Right lung (tissue), 10 donors: ENCODE data around the gene SLC66A3. TPM values are rescaled to one million over a fixed set of nuclear protein-coding genes. Genes with fewer than 3 reads are reported as not detected.

Source experiments
- DNase-seq, 2 donors: peaks; one replicate each; pipeline ENCODE4 v3.0.0-alpha.2; 2013
- long read RNA-seq, 8 donors: transcript quantifications; one replicate each; lab custom pipeline, GENCODE V29; 2026
- polyA plus RNA-seq, 5 donors: library from polyadenylated mRNA; unstranded; fragments of 120-200 nt; gene quantifications; one replicate each; pipeline versions ENCODE4 v1.2.1 to v1.2.3, GENCODE V29; 2013; ENCODE audit warnings: inconsistent platforms in 1 of 5, low replicate concordance in 1 of 5; ENCODE audit not compliant: insufficient read length in 5 of 5, insufficient read depth in 1 of 5

Gene SLC66A3
- polyA plus RNA-seq: 10 to 100 TPM; 23.0 to 34.7 (median 26.3) TPM
- long read RNA-seq, donor 1, transcript PQLC3-201 (7 exons, 1,830 nt): major isoform, 12 of 27 reads
- long read RNA-seq, donor 1, partial matches to known transcripts: 6 of 27 reads
- long read RNA-seq, donor 1, other reads (novel, unspliced or antisense): 0 of 27 reads
- long read RNA-seq, donor 2, transcript PQLC3-201 (7 exons, 1,830 nt): major isoform, 5 of 6 reads
- long read RNA-seq, donor 2, partial matches to known transcripts: 0 of 6 reads
- long read RNA-seq, donor 2, other reads (novel, unspliced or antisense): 0 of 6 reads
- long read RNA-seq, donor 3, transcript PQLC3-201 (7 exons, 1,830 nt): major isoform, 8 of 13 reads
- long read RNA-seq, donor 3, partial matches to known transcripts: 0 of 13 reads
- long read RNA-seq, donor 3, other reads (novel, unspliced or antisense): 0 of 13 reads
- long read RNA-seq, donor 4, transcript PQLC3-201 (7 exons, 1,830 nt): major isoform, 5 of 8 reads
- long read RNA-seq, donor 4, partial matches to known transcripts: 0 of 8 reads
- long read RNA-seq, donor 4, other reads (novel, unspliced or antisense): 0 of 8 reads
- long read RNA-seq, donor 5, transcript PQLC3-201 (7 exons, 1,830 nt): major isoform, 8 of 10 reads
- long read RNA-seq, donor 5, partial matches to known transcripts: 0 of 10 reads
- long read RNA-seq, donor 5, other reads (novel, unspliced or antisense): 0 of 10 reads
- long read RNA-seq, donor 6, transcript PQLC3-201 (7 exons, 1,830 nt): major isoform, 9 of 19 reads
- long read RNA-seq, donor 6, partial matches to known transcripts: 8 of 19 reads
- long read RNA-seq, donor 6, other reads (novel, unspliced or antisense): 0 of 19 reads
- long read RNA-seq, donor 7, transcript PQLC3-201 (7 exons, 1,830 nt): major isoform, 10 of 12 reads
- long read RNA-seq, donor 7, partial matches to known transcripts: 0 of 12 reads
- long read RNA-seq, donor 7, other reads (novel, unspliced or antisense): 0 of 12 reads
- long read RNA-seq, donor 8, partial matches to known transcripts: 0 of 3 reads
- long read RNA-seq, donor 8, other reads (novel, unspliced or antisense): 0 of 3 reads

DNA sequence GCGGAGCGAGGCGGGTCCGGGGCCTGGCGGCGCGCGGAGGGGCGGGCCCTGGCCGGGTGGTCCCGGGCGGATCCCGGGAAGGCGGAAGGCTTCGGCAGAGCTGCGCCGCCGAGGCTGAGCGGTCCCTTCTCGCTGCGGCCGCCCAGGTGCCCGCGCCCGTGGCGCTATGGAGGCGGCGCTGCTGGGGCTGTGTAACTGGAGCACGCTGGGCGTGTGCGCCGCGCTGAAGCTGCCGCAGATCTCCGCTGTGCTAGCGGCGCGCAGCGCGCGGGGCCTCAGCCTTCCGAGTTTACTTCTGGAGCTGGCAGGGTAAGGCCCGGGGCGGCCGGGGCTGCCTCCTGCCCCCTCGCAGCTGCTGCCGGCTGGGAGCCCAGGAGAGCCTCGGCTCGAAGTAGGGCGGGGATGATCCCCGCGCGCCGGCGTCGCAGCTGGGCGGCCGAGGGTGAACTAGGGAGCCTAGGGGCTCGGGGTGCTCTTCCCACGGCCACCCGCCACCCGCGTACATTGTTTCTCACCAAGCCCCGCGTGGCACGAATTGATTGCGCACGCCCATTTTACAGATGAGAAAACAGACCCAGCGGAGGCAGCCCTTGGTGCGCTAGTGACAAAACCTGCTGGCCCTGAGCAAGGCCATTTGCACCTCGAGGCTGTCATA is at the start of gene SLC66A3:
TSS of gene SLC66A3 (plus strand) at position 87 of the 655 bp plus-strand sequence. CDS start at position 167, 80 bp downstream.
- peak; percentile 90 to 91 for DNase-seq

DNA sequence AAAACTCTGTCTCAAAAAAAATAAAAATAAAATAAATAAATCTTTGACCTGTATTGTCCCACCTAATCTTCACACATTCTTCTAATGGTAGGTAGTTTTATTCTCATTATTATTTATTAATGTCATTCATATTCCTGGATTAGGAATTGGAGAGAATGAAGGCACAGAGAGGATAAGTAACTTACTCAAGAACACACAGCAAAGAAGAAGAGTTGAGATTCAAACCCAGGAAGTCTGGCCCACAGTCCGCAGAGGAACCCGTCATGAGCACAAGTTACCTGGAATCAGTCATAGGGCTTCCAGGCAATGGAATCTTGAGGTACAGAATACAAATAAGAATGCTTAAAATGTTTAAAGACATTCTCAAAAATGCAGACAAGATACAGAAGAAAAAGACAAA is 46.3 kb upstream of the SLC66A3 start:
- DNase-seq: no peak

DNA sequence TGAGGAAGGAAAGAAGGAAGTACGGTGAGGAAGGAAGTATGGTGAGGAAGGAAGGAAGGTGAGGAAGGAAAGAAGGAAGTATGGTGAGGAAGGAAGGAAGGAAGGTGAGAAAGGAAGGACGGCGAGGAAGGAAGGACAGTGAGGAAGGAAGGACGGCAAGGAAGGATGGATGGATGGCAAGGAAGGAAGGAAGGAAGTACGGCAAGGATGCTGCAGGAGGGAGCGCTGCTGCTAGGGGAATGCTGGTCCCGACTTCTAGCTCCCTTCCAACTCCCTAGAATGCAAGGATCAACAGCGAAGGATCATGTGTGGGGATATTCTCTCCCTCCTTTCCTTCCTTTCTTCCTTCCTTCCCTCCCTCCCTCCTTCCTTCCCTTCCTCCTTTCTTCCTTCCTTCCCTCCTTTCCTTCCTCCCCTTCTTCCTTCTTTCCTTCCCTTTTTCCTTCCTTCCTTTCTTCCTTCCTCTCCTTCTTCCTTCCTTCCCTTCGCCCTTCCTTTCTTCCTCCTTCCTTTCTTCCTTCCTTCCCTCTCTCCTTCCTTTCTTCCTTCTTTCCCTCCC is 42.3 kb upstream of the SLC66A3 start:
- DNase-seq: no peak

DNA sequence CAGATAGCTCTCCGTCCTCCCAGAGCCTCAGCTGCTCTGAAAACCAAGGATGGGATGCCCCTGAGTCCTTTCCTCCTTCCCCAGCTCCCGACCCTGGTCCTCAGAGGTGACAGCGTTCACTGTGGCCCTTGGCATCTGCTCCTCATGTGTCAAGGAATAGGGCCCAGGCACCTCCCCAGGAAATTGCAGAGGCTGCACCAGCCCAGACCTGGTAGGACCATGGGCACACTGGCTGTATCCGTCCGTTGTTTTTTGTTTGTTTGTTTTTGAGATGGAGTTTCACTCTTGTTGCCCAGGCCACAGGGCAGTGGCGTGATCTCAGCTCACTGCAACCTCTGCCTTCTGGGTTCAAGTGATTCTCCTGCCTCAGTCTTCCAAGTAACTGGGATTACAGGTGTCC is 37.5 kb upstream of the SLC66A3 start:
- DNase-seq: no peak

DNA sequence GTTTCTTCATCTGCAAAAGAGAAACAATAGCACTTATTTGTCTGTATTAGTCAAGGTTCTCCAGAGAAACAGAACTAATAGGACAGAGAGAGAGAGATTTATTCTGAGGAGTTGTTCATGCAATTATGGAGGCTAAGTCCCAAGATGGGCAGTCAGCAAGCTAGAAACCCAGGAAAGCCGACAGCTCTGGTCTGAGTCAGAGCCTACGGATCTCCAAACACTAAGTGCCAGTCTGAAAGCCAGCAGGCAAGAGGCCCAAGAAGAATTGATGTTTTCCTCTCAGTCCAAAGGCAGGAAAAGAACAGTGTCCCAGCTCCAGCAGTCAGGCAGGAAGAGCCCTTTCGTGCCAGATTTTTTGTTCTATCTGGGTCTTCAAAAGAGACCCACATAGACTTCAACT is 36.5 kb upstream of the SLC66A3 start:
- DNase-seq: no peak

DNA sequence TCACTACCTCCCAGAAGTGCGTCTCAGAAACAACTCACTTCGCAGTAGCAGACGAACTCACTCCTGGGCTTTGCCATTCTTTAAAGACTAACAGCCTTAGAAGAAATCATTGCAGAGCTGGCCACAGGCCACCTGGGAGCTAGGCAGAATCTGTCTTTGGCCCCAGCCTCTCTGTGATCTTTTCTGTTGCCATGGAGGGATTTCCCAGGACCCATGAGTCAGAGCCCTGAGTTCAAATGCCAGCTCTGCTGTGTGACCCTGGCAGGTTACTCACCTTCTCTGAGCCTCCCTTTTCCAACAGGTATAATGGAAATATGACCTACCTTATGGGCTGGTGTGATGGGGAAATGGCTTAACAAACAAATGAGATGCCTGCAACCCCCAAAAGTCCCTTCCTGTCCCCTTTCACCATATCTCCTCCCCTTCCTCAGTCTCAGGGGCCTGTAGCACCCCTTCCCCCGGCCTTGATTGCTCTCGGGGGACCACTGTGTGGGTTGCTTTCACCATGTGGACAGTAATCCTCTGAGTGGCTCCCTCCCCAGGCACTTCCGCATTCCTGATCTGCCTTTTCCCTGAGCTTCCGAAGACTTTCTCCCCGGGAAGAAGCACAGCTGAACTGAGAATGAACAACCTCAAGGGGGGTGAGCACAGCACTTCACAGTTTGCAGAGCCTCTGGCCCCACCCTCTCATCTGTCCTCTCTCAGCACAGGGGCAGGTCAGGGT is 34.0 kb upstream of the SLC66A3 start:
- no peak for DNase-seq

DNA sequence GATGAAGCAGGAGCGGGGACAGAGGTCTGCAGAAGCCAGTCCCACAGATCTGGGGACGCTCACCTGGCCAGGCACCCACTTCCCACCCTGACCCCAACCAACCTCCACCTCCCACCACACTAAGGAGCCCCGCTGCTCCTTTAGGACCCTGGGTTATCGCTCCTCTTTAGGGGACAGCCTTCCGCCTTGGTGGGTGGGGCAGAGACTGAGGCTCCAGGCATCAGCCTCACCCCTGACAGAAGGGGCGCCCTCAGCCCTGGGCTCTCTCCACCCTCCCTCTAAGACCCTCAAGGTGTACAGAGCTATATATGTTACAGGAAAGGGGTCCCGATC is 33.5 kb upstream of the SLC66A3 start:
- no peak for DNase-seq

DNA sequence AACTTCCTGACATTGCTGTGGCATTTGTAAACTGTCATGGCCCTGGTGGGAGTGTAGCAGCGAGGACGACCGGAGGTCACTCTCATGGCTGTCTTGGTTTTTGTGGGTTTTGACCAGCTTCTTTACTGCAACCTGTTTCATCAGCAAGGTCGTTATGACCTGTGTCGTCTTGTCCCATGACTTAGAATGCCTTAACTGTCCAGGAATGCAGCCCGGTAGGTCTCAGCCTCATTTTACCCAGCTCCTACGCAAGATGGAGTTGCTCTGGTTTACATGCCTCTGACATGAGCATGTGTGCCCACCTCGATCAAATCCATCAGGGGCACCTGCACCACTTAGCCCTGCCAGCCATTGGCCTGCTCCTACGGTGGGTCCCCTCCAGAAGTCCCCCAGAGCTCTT is 32.9 kb upstream of the SLC66A3 start:
- no peak for DNase-seq

DNA sequence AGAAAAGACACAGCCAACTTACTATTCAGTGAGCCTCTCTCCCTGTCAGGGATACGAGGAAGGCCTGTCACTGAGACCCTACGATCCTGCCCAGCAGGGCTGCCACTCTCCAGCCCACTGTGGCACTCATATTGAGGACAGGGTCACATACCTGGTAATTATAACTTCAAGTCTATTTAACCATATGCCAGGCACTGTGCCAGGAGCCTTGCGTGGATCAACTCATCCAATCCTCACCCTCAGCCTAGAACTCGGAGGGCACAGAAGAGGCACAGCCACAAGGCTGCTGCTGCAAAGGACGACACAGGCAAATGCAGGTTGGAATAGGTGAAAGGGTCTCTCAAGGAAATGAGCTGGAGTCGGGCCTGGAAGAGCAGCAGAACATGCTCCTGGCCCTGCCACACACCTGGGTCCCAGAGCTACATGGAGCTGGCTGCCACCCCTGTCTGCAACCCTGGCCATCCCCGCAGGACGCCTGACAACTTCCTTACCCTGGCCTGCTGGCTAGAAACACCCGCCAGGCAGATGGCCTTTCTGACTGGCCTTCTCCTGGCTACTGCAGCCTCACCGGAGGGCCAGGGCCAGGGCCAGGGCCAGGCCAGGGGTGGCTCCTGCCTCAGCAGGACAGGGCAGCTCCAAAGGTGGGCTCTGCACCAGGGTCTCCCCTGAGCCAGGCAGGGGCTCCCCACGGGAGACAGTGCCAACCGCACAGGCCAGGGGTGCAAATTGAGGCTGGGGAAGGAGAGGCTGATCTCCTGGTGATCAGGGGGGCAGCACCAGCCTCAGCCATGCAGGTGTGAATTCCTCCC is 32.1 kb upstream of the SLC66A3 start:
- no peak for DNase-seq

DNA sequence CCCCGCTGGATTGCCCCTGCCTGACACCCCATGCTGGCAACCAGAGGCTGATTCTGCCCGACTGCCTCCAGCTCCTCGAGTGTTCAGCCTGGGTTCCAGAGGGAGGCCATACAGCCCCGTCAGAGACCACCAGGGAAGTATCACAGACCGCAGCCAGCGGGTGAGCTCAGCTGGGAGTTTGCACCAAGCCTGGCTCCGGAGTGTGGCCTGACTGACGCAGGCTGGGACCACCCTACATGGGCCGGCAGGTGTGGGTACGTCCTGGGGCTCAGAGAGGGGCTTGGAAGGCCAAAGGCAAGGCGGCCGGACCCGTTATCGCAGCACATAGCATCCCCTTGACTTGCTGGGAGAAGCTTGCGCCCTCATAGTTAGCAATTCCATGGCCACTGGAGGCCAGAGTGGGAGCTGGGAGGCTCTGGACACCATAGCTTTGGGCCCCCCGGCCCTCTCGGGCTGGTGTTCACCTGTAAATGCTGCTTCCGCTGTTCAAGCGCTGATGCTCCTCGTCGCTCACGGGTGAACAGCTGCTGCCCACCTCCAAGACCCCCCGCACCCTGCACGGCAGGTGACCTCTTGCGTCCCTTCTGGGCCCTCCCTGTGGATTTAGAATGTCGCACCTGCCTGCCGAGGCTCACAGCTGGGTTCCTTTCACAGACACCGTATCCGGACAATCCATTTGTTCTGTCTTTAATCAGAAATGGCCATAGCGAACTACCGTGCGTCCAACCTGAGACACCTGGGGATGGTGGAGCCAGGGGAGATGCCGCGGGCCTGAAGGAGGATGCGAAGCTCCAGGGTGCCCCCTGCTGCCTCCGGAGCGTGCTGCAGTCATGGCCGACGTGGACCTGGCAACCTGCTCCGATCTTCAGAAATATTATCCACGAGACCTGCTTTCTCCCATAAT is 31.2 kb upstream of the SLC66A3 start:
- peak in 1 of 2 donors; percentile 18 for DNase-seq

DNA sequence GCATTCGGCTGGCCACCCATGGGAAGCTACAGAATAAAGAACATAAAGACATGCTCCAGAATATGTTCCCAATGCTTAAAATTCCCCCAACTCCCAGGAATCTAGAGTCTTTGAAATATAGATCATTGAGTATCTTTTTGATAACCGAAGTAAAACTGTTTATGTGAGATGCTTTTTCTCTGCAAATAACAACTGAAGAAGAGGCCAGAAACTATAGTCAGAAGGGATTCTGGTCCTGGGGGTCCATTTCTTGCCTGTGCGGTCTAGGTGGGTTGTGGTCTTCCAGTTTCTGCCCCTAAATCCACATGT is 30.6 kb upstream of the SLC66A3 start:
- no peak for DNase-seq

DNA sequence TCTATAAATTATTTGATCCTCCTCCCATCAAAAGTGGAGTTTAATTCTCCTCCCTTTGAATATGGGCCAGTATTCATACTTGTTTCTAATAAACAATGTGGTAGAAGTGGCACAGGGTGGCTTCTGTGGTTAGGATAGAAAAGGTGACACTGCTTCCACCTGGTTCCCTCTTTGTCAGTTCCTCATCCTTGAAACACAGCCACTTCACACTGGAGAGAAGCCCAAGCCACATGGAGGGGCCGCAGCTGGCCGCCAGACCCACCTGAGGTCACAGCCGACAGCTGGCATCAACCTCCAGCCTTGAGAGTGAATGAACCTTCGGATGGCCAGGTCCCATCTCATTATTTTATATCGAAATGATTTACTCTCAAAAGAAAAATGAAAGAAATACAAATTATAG is 27.5 kb upstream of the SLC66A3 start:
- DNase-seq: no peak

DNA sequence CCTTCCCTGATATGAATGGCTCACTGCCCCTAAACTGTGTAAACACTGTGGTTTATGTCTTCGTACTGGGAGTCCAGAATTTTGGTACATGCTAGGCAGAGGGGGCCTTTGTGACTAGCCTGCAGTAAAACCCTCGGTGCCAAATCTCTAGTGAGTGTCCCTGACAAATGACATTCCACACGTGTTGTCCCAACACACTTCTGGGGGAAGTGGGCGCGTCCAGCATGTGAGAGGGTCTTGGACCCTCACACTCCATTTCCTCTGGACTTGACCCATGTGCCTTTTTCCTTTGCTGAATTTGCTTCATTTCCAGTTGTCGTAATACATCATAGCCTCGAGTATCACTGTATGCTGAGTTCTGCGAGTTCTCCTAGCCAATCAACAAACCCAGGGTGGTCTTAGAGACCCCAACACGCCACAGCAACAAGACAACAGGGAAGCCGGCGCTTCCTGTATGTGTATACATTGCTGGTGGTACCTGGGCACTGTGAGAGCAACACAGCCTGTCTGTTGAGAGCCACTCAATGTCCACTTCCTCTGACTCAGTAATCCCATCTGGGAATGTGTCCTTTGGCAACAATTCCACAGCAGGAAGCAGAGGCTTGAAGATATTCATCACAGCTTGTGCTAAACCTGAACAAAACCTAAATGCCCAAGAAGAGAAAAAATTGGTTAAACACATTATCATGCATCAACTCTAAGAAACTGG is 26.9 kb upstream of the SLC66A3 start:
- DNase-seq: peak in 1 of 2 donors; percentile 12

DNA sequence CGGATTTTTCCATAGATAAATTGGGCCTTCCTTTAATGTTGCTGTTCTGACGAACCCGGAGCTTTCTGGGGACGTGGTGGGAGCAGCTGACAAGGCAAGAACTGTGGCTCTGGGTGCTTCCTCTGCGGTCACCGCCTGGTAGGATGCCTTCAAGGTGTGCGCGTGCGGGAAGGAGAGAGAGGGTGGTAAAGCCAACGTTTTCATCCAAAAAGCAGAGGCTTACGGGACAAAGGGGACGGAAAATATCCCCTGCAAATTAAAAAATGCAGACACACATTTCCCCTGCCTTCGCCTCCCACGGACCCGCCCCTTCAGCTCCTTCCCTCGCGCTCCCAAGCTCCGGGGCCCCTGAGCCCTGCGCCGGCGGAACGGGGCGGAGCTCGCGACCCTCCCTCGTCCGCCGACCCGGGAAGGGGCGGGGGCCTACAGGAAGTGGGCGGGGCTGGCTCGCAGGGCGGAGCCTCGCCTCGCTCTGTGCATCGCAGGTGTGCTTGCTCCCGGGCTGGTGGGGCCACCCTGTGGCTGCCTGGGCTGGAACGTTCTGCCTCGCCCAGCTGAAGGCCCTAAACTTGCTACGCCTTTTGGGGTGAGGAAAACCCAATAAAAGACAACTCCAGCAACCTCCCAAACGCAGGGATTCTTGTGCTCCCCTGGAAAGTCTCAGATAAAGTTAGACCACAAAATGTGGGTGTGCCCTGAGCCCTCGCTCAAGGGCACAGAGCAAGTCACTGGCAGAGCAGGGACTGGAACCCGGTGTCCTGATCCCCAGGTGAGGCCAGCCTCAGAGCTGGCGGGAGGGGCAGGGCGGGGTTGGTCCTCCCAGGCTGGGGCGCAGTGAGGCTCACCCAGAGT is 25.4 kb upstream of the SLC66A3 start:
- peak; percentile 68 to 72 for DNase-seq

DNA sequence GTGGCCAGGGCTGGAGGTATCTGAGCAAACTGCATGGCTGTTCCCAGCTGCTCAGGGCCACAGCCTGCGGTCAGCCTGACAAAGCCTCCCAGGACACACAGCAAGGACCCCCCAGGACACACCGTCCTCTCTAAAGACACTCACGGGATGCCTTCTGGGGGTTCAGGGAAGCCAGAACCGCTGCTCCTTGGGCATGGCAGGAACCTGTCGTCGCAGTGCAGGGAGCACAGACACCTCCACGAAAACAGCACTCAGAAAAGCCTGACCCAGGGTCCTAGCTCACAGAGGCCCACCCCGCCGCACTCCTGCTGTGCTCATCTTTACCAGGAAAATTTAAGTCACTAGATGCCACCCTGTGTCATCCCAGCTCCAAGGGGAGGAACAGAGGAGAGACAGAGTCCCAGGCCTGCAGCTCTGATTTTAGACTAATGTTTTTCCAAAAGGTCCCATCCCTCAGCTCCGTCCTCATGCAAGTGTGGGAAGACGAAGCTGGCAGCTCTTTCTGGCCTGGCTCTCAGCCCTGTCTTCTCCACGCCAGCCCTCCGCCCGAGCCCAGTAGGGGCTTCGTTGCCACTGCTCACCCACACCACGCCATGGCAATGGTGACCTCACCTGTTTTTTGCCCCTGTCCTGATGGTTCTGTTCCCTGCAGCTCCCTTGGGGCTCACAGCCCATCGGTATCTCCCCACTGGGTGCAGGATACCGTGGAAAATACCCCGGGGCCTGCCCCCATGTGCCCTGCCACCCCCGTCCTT is 23.9 kb upstream of the SLC66A3 start:
- no peak for DNase-seq

DNA sequence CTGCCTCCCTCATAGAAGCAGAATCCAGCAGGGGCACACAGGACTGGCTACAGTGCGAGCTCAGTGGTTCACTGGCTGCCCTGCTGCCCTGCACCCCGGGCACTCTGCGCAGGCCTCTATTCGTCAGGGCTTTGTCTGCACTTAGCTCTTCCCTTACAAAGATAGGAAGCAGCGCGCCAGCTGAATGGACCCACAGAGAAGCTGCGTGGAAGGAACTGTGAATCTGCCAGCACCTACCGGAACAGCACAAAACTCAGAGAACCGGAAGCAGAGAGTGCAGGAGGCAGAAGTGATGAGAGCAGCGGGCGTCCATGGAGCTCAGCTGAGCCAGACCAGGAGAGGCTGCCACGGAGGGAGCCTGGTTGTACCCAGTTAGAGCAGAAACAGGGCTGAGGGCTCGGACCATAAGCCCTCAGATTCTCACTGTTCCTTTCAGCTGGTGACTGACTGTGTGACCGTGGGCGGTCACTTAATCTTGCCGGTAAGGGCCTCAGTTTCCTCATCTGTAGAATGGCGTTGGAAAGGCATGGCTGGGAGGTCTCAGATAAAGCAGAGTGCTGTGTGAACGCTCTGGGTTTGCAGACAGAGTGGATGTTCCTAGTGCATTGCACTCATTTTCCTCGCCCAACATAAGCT is 23.1 kb upstream of the SLC66A3 start:
- no peak for DNase-seq
